ENCODE data around the gene KRT31. TPM values are rescaled to one million over a fixed set of nuclear protein-coding genes. Genes with fewer than 3 reads are reported as not detected.

Gene KRT31
- total RNA-seq, 4 donors from 2014 or later, result not detected

- DNase-seq, result no peak
- in situ Hi-C loops (cut with MboI; ENCODE audit: low pct_ligation_motif_present in 1 of 4, low pct_unique_long_range_greater_than_20kb in 1 of 4, low sequenced_read_pairs in 3 of 4), result loop anchor here in 1 of 4 donors (25.0 kb wide), 1 partner anchor 534 kb away; the partner anchor contains the start of gene KRT10
- intact Hi-C loops (cut with DNase I; ENCODE audit: low total_unique reads), result no loop called here
- no peak overlapping the region for H3K4me3 ChIP-seq
- no peaks in the 10 kb centered on the region for H3K27me3 ChIP-seq
- H3K9me3 ChIP-seq, result no peaks in the 10 kb centered on the region
- no peaks in the 10 kb centered on the region for H3K36me3 ChIP-seq
- 92 to 100% methylated on average over 3 of the region's 3 CpGs for WGBS, 2 donors (ENCODE audit: low coverage in 1 of 2)
- H3K27ac ChIP-seq, result no peak overlapping the region
- H3K4me1 ChIP-seq, result no peaks in the 10 kb centered on the region
- TF ChIP-seq EP300 (IDR thresholded peaks at IDR 0.05; ENCODE audit: low read depth), result no peak
- no peak for TF ChIP-seq POLR2A (IDR thresholded peaks at IDR 0.05)
- no peak for TF ChIP-seq CTCF (IDR thresholded peaks at IDR 0.05)
- TF ChIP-seq POLR2AphosphoS5 (IDR thresholded peaks at IDR 0.05), result no peak
Observed at GRCh38 chr17:41345992-41346391, 51.4 kb downstream of the KRT31 start.

Other genes starting within 250 kb of the KRT31 start
- not detected for gene KRTAP4-5, start 247.8 kb downstream of the KRT31 start, total RNA-seq
- gene KRTAP4-4, start 236.9 kb downstream of the KRT31 start, total RNA-seq, result not detected
- not detected for gene KRTAP4-3, start 229.4 kb downstream of the KRT31 start, total RNA-seq
- gene KRTAP4-2, start 219.4 kb downstream of the KRT31 start, total RNA-seq, result not detected
- under 1 TPM in 1 of 4 donors, not detected in 3; 0.82 TPM for gene KRTAP4-1, start 212.7 kb downstream of the KRT31 start, total RNA-seq
- not detected for gene KRTAP9-1, start 207.7 kb downstream of the KRT31 start, total RNA-seq
- not detected for gene KRTAP9-2, start 171.0 kb downstream of the KRT31 start, total RNA-seq
- gene KRTAP9-3, start 165.2 kb downstream of the KRT31 start, total RNA-seq, result not detected
- not detected for gene KRTAP9-8, start 159.6 kb downstream of the KRT31 start, total RNA-seq
- gene KRTAP9-4, start 147.9 kb downstream of the KRT31 start, total RNA-seq, result not detected
- not detected for gene KRTAP9-9, start 142.2 kb downstream of the KRT31 start, total RNA-seq
- not detected for gene KRTAP9-6, start 132.2 kb downstream of the KRT31 start, total RNA-seq
- gene KRTAP9-7, start 121.9 kb downstream of the KRT31 start, total RNA-seq, result not detected
- not detected for gene KRTAP29-1, start 94.8 kb downstream of the KRT31 start, total RNA-seq
- gene KRTAP16-1, start 88.3 kb downstream of the KRT31 start, total RNA-seq, result not detected
- not detected for gene KRTAP17-1, start 81.9 kb downstream of the KRT31 start, total RNA-seq
- not detected for gene KRT33A, start 46.8 kb downstream of the KRT31 start, total RNA-seq
- not detected for gene KRT33B, start 27.8 kb downstream of the KRT31 start, total RNA-seq
- gene KRT34, start 15.3 kb downstream of the KRT31 start, total RNA-seq, result not detected
- gene KRT37, start 27.0 kb upstream of the KRT31 start, total RNA-seq, result not detected
- not detected for gene KRT38, start 43.4 kb upstream of the KRT31 start, total RNA-seq
- not detected for gene KRT32, start 69.8 kb upstream of the KRT31 start, total RNA-seq
- gene KRT35, start 83.5 kb upstream of the KRT31 start, total RNA-seq, result not detected
- gene KRT36, start 92.3 kb upstream of the KRT31 start, total RNA-seq, result not detected
- under 1 TPM in 1 of 4 donors, not detected in 3; 0.27 TPM for gene KRT13, start 108.0 kb upstream of the KRT31 start, total RNA-seq
- 10 to 100 TPM in 1 of 4 donors, 1 to 10 TPM in 2, under 1 TPM in 1; 0.80 to 17.6 (median 7.4) TPM for gene KRT15, start 121.3 kb upstream of the KRT31 start, total RNA-seq
- gene KRT19, start 130.7 kb upstream of the KRT31 start, total RNA-seq, result 1,000 to 10,000 TPM in 3 of 4 donors, 100 to 1,000 TPM in 1; 788 to 3,666 (median 2,734) TPM
- gene KRT9, start 174.5 kb upstream of the KRT31 start, total RNA-seq, result not detected
- gene KRT14, start 189.3 kb upstream of the KRT31 start, total RNA-seq, result under 1 TPM in 2 of 4 donors, not detected in 2; 0.32 to 0.68 TPM
- under 1 TPM in 1 of 4 donors, not detected in 3; 0.79 TPM for gene KRT16, start 215.2 kb upstream of the KRT31 start, total RNA-seq
- gene KRT17, start 227.0 kb upstream of the KRT31 start, total RNA-seq, result 10 to 100 TPM in 1 of 4 donors, not detected in 3; 37.6 TPM

All from transverse colon (tissue), 4 donors.